Adrenal gland (tissue), 12 donors: Measurements from ENCODE around the gene SETBP1. TPM values are rescaled to one million over a fixed set of nuclear protein-coding genes. Genes with fewer than 3 reads are reported as not detected.

Experiments
- DNase-seq, 7 donors: peaks; one replicate each; pipeline ENCODE4 v3.0.0-alpha.2; 2019 to 2020
- H3K27ac ChIP-seq, 5 donors: fragments of 200-600 bp; sonication (generic) in 4 of 5; 1 replicate in 3 of 5; 2 replicates in 2 of 5; pipeline versions ENCODE4 v1.5.1 to v1.8.0; 2016 to 2020; ENCODE audit warnings: mild to moderate bottlenecking in 1 of 5
- H3K27me3 ChIP-seq: fragments of 200-600 bp; 2 replicates; pipeline ENCODE4 v1.8.0; 2021
- H3K36me3 ChIP-seq, 2 donors: fragments of 200-600 bp; replicated peaks in 1 of 2; 1 replicate in 1 of 2; 2 replicates in 1 of 2; pipeline versions ENCODE4 v1.5.1 to v1.8.0; 2018 to 2022
- H3K4me1 ChIP-seq, 2 donors: fragments of 200-600 bp; replicated peaks in 1 of 2; 1 replicate in 1 of 2; 2 replicates in 1 of 2; pipeline versions ENCODE4 v1.5.1 to v1.8.0; 2018 to 2021
- H3K4me3 ChIP-seq, 4 donors: fragments of 200-600 bp; sonication (generic) in 3 of 4; one replicate each; pipeline ENCODE4 v1.5.1; 2016 to 2018
- H3K9me3 ChIP-seq, 3 donors: fragments of 200-600 bp; sonication (generic) in 1 of 3; replicated peaks in 1 of 3; 1 replicate in 2 of 3; 2 replicates in 1 of 3; pipeline versions ENCODE4 v1.5.1 to v1.8.0; 2016 to 2021
- CTCF ChIP-seq, 6 experiments: fragments of 450-650 bp in 4 of 6; fragments of 200-600 bp in 2 of 6; sonication (generic) in 1 of 6; IDR thresholded peaks; 1 replicate in 5 of 6; 2 replicates in 1 of 6; pipeline versions ENCODE4 v1.5.1 to v1.8.0; 2016 to 2021; ENCODE audit warnings: antibody characterized with exemption in 6 of 6, mild to moderate bottlenecking in 2 of 6, moderate library complexity in 1 of 6
- POLR2A ChIP-seq, 2 donors: fragments of 450-650 bp; IDR thresholded peaks; one replicate each; pipeline ENCODE4 v1.6.1; 2017; ENCODE audit warnings: antibody characterized with exemption in 2 of 2, mild to moderate bottlenecking in 2 of 2, moderate library complexity in 1 of 2
- WGBS, 4 donors: extraction: QIAGEN DNeasy Blood & Tissue Kit in 2 of 4; methylation state at CpG; one replicate each; pipeline versions ENCODE4 v1.1.5 to v1.1.7; 2013 to 2017; 5-methylcytosine and 5-hydroxymethylcytosine counted together
- intact Hi-C, 2 donors: fragments of 100-400 bp; cut with DNase I; formaldehyde crosslinking; loops; one replicate each; pipeline versions ENCODE4 v1.14.1 to v1.15.0; 2022 to 2023
- polyA plus RNA-seq, 3 donors: library from polyadenylated mRNA; stranded (reverse); fragments of 200-250 nt in 2 of 3; fragments of 350-450 nt in 1 of 3; fragmentation: Illumina TruSeq in 1 of 3; extraction: RNeasy Lipid Tissue Mini Kit (QIAGEN cat#74804) in 1 of 3; gene quantifications; one replicate each; pipeline ENCODE4 v1.2.3, GENCODE V29; 2013 to 2014
- total RNA-seq, 9 donors: library from RNA; depleted of rRNA in 4 of 9; stranded (reverse); fragments of >200 nt in 4 of 9; fragments of 120-200 nt in 1 of 9; fragmentation: NEBNext Ultra II Directional in 1 of 9; extraction: Animal tissue kit (Norgen Biotek cat#: 25700) in 1 of 9; gene quantifications; one replicate each; pipeline versions ENCODE4 v1.1.0 to v1.2.4, GENCODE V29; 2013 to 2023
- donor health status: healthy with polysubstance abuse.
- donor health status: Bipolar disorder and iron deficiency.
- donor health status: DM: yes; HTN: yes; CAD: no.
- donor health status: DM: no; HTN: no; CAD: no.
- donor health status: DM: no; HTN: no; CAD: no.
- donor health status: DM: yes; HTN: yes; CAD: no.

The SETBP1 gene
- total and polyA plus RNA-seq, 12 donors, result 1.2 to 18.0 (median 9.4) TPM

GRCh38 chr18:44944461-44944860 lies 263.8 kb downstream of the SETBP1 start:
- Histone ChIP-seq H3K4me3 (no peak overlapping the region), H3K27me3 (no peaks in the 10 kb centered on the region), H3K9me3 (no peaks in the 10 kb centered on the region), H3K27ac (peak overlapping the region in 1 of 5 donors; percentile 49), H3K4me1 (peaks cover 0 to 4% of the 10 kb centered on the region in 2 donors), H3K36me3 (no peaks in the 10 kb centered on the region)
- WGBS, 4 donors, result 33 to 92% (median 65%) methylated on average over 1 of the region's 1 CpG
- no peak for TF ChIP-seq POLR2A (IDR thresholded peaks at IDR 0.05)
- TF ChIP-seq CTCF (IDR thresholded peaks at IDR 0.05), result no peak
- no peak for DNase-seq
- intact Hi-C loops, result no loop called here

DNA sequence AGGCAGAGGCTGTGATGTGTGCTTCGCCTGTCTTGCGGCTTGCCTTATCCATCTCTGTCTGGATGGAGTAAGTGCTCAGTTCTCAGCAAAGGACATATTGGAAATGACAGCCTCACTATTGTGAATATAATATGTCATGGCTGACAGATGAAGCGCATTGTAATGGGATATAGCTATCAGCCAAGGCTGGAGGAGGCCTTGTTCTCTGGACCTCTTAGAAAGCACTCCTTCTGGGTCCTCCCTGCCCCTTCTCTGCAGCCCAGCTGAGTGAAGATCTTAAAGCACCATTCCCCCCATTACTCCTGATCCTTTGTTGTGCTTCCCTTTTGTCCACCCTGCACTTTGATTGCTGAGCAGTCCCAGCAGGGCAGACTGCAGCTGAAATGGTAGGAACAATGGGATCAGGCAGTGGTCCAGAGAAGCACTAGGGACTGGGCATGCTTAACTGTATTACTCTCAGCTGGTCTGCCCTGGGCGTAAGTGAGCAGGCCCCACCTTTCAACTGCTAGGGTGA lies 265.3 kb downstream of the SETBP1 start:
- H3K36me3 ChIP-seq, result no peaks in the 10 kb centered on the region
- H3K4me3 ChIP-seq, result no peak overlapping the region
- TF ChIP-seq POLR2A (IDR thresholded peaks at IDR 0.05) (no peak), CTCF (IDR thresholded peaks at IDR 0.05) (no peak)
- no peaks in the 10 kb centered on the region for H3K27me3 ChIP-seq
- intact Hi-C loops, result no loop called here
- WGBS, 4 donors, result 76 to 81% (median 79%) methylated on average over 4 of the region's 4 CpGs
- no peaks in the 10 kb centered on the region for H3K9me3 ChIP-seq
- peaks cover 0 to 4% of the 10 kb centered on the region in 2 donors for H3K4me1 ChIP-seq
- no peak overlapping the region for H3K27ac ChIP-seq
- DNase-seq, result no peak

GRCh38 chr18:44946529-44947113 lies 265.9 kb downstream of the SETBP1 start:
- Histone ChIP-seq H3K4me3 (no peak overlapping the region), H3K9me3 (no peaks in the 10 kb centered on the region), H3K4me1 (peaks cover 0 to 4% of the 10 kb centered on the region in 2 donors), H3K27me3 (no peaks in the 10 kb centered on the region), H3K36me3 (no peaks in the 10 kb centered on the region), H3K27ac (no peak overlapping the region)
- 82 to 87% (median 86%) methylated on average over 4 of the region's 4 CpGs for WGBS, 4 donors
- TF ChIP-seq CTCF (IDR thresholded peaks at IDR 0.05) (no peak), POLR2A (IDR thresholded peaks at IDR 0.05) (no peak)
- intact Hi-C loops, result no loop called here
- no peak for DNase-seq

GRCh38 chr18:44949967-44950366 lies 269.3 kb downstream of the SETBP1 start:
- Histone ChIP-seq H3K9me3 (no peaks in the 10 kb centered on the region), H3K4me1 (no peaks in the 10 kb centered on the region), H3K36me3 (no peaks in the 10 kb centered on the region), H3K4me3 (no peak overlapping the region), H3K27me3 (no peaks in the 10 kb centered on the region), H3K27ac (no peak overlapping the region)
- TF ChIP-seq POLR2A (IDR thresholded peaks at IDR 0.05), result no peak
- no peak for TF ChIP-seq CTCF (IDR thresholded peaks at IDR 0.05)
- intact Hi-C loops, result no loop called here
- WGBS, 4 donors, result 76 to 97% (median 85%) methylated on average over 3 to 7 of the region's 7 CpGs
- no peak for DNase-seq
